HPDE6-E6E7 (cell line): Measurements from ENCODE around the gene SLC26A3.

Experiments
- DNase-seq: peaks from one replicate; pipeline ENCODE4 v3.0.0; 2011; ENCODE audit warnings: missing footprints; ENCODE audit errors: extremely low spot score

SLC26A3 gene

GRCh38 chr7:107816011-107816566 is 13.1 kb upstream of the SLC26A3 start:
- DNase-seq: no peak

DNA sequence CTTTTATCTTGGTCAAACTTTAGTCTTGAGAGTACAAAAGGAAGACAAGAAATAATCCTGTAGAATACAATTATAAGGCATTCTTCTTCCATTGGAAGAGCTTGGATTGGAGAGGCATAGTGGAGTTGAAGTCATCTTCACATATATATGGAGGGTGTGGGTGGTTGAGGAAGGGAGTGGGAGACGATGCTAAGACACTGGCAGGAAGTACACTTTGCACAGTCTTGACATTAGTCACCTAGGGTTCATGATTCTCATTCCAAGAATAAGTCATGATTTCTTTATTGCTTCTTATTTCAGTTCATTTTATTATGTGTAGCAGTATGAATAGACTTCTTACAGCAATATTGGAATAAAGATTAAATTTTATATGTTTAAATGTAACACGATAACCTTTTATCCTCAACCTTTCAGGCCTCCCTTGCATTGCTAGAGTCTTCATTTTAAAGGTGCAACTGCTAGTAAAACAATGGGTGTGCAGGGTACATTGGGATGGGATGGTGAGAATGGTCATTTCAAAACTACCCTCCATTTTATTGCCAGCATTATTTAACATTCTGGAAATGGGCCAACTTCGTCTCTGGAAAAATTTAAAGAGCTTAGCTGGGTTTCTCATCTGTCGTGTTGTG is 12.3 kb upstream of the SLC26A3 start:
- DNase-seq: no peak

GRCh38 chr7:107813524-107813923 is 10.5 kb upstream of the SLC26A3 start:
- no peak for DNase-seq

GRCh38 chr7:107811934-107812333 is 8.9 kb upstream of the SLC26A3 start:
- no peak for DNase-seq

- no peak for DNase-seq
Observed at GRCh38 chr7:107810626-107811025, 7.6 kb upstream of the SLC26A3 start.

DNA sequence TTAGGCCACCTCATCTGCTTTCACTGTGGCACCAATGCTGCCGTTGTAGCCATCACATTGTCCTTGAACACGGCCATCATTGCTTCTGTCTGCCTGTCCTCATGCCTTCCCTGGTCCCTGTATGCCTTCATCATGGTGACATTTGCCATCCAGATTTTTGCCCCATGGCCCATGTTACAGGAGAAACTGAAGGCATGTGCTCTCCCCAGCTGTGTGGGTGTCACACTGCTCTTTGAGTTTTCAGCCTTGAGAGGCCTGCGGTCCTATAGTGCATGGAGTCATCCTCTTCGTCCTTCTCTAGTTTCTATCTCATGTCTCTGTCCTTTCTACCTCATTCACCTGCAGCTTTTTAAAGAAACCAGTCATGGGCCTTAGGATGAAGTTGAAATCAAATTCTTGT is 6.2 kb upstream of the SLC26A3 start:
- no peak for DNase-seq

GRCh38 chr7:107799647-107800264 is 3.3 kb downstream of the SLC26A3 start:
- no peak for DNase-seq

- DNase-seq: no peak
Observed at GRCh38 chr7:107792364-107792763, 10.7 kb downstream of the SLC26A3 start.

DNA sequence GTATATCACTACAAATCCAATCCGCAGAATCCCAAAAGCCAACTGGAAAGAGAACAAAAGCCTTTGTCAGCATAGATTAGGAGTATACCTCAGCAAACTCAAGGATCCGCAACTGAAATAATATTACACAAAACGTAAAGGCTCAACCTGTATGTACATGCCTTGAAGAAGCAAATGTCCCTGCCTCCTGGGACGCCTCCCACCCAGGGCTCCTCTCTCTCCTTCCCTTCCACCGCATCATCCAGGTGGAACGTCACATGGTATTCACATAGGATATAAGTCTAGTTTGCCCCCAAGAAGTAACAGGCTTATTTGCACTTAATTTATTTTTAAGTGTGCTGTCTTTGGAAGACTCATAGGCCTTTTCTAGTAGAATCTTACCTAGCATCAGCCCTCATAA is 13.4 kb downstream of the SLC26A3 start:
- no peak for DNase-seq

- DNase-seq: no peak
Observed at GRCh38 chr7:107788662-107789061, 14.4 kb downstream of the SLC26A3 start.

- no peak for DNase-seq
Observed at GRCh38 chr7:107788216-107788615, 14.8 kb downstream of the SLC26A3 start.

GRCh38 chr7:107785926-107786325 is 17.1 kb downstream of the SLC26A3 start:
- no peak for DNase-seq

GRCh38 chr7:107785170-107785569 is 17.9 kb downstream of the SLC26A3 start:
- no peak for DNase-seq

DNA sequence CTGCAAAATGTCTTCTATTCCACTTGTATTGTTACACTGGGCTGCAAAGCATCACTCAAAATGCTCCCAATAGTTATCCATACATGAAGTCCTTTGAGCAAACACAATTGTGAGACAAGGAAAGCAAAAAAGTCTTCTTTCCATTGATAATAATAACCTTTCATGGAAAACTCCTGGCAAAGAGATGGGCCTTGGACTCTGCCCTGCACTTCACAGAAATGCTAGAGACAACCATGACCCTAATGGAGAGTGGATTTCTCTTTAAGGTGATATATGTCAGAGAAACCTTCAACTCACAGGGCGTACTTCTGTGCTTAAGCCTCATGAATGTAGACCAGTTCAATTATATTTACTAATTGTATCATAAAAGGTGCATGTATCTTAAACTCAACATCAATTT is 19.4 kb downstream of the SLC26A3 start:
- DNase-seq: no peak

- no peak for DNase-seq
Observed at GRCh38 chr7:107782374-107782773, 20.6 kb downstream of the SLC26A3 start.

DNA sequence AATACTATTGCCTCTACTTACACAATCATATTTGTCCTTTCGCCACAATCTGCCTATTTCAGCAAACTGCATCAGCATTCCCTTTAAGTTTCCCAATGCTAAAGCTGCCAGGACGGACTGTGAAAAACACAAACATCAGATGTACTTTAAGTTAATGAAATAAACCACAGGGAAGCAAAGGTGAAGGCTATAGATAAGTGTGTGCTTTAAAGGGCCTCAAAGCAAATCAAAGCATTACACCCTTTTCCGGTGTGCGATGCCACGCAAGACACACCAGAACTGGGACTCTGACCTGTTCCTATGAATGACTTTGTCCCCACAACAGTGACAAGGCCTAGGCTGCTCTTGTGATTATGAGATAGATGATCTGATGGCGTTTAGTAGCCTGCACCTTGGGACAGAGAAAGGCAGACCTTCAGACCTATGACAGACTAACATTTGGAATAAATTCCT is 23.4 kb downstream of the SLC26A3 start:
- no peak for DNase-seq

- no peak for DNase-seq
Observed at GRCh38 chr7:107778283-107778682, 24.7 kb downstream of the SLC26A3 start.

DNA sequence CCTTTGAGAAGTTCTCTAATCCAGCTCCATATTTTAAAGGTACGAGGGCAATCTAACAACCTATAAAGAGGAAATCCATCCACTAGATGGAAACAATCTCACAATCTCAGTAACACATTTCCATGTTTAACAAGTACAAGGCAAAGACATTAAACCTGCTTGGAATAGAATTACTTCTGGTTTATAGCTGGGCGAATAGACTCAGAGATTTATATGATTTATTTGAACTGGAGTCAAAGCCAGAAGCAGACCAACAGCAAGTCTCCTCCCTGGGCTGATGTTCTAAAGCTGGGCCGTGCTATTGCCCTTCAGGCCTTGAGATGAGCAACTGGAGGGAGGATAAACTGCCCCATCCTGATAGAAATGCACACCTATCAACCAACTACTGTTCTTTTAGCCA is 25.3 kb downstream of the SLC26A3 start:
- no peak for DNase-seq

- DNase-seq: no peak
Observed at GRCh38 chr7:107773027-107773426, 30.0 kb downstream of the SLC26A3 start.

- DNase-seq: no peak
Observed at GRCh38 chr7:107768263-107768662, 34.8 kb downstream of the SLC26A3 start.

GRCh38 chr7:107767391-107767790 is 35.6 kb downstream of the SLC26A3 start:
- no peak for DNase-seq

DNA sequence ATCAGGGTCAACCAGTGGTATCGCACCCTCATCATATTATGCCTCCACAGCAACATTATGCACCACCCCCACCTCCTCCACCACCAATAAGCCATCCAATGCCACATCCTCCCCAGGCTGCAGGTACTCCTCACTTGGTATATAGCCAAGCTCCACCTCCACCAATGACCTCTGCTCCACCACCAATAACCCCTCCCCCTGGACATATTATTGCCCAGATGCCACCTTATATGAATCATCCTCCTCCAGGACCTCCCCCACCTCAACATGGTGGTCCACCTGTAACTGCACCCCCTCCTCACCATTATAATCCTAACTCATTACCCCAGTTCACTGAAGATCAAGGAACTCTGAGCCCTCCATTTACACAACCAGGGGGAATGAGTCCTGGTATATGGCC is 44.4 kb downstream of the SLC26A3 start:
- no peak for DNase-seq

- no peak for DNase-seq
Observed at GRCh38 chr7:107754642-107755041, 48.4 kb downstream of the SLC26A3 start.
